HG03060 (cell line): Measurements from ENCODE around the gene SEPHS1.
"Not testable (repeated sequence)": the region's sequence is repeated elsewhere in the genome, so short reads cannot be mapped to it uniquely, and the experiment has no call there.

Experiments
- ATAC-seq: cut with Tn5 transposase; IDR thresholded peaks from one replicate; pipeline ENCODE4 v1.9.1; 2021; ENCODE audit warnings: low read depth, moderate number of reproducible peaks; ENCODE audit not compliant: unreplicated experiment

The SEPHS1 gene, protein sequence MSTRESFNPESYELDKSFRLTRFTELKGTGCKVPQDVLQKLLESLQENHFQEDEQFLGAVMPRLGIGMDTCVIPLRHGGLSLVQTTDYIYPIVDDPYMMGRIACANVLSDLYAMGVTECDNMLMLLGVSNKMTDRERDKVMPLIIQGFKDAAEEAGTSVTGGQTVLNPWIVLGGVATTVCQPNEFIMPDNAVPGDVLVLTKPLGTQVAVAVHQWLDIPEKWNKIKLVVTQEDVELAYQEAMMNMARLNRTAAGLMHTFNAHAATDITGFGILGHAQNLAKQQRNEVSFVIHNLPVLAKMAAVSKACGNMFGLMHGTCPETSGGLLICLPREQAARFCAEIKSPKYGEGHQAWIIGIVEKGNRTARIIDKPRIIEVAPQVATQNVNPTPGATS

DNA sequence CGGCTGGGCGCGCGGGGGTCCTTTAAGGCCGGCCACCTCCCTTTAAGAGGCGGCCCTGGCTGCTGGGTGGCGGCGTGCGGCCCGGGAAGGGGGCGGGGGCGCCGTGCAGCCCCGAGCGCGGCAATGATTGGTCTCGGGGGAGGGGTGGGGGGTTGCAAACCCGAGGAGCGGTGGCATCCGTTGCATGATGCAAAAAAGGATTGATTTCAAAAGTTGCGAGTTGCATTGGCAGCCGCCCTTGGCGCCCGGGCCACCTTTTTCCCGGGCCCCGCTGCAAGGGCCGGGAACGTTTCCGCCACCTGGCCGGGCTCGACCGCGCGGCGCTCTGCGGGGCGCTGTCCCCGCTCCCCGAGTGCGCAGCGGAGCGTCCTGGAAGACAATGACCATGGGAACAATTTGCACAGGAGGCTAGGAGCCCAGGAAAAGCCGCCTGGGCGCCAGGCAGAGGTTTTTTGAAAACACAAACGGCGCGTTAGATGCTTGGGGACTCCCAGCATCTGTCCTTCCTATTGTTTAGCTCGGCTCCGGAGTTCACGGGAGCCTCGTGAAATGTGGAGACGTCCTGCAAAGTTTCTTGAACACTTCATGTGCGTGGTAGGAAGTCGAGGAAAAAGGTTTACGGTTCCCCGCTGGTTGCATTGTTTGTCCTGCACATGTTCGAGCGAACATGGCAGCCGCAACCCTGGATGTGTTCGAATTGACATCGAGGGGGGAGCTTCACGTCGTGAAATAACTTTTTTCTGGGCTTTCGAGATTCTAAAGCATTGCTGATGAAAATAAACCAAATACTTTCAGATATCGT is at the start of gene SEPHS1:
Gene SEPHS1, minus strand, starts transcription at position 78 of the 802 bp plus-strand sequence. CDS start 3,343 bp downstream, outside the sequence.
- ATAC-seq = no peak

DNA sequence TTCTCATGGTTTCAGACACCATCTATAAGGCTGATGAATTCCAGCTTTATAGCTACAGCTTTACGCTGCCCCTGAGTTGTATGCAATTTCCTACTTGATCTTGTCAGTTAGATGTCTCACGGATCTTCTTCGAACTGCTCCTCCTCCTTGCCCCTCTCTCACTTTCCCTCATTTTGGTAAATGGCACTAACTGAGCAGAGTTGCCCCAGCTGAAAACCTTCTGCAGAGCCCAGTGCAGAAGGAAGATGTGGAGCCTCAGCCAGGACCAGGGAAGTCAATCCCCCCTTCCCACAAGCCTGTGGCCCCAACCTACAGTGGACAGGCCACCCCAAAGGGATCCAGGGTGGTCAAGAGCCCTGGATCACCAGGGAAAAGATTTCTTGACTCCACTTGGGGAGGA is 49.0 kb upstream of the SEPHS1 start:
- ATAC-seq = no peak

DNA sequence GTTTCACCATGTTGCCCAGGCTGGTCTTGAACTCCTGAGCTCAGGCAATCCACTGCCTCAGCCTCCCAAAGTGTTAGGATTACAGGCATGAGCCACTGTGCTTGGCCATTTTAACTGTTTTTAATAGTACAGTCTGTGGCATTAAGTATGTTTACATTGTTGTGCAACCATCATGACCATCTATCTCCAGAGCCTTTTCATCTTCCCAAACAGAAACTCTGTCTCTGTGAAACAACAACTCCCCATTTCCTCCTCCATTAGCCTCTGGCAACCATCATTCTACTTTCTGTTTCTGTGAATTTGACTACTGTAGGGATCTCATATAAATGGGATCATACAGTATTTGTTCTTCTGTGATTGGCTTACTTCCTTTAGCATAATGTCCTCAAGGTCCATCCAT is 48.3 kb upstream of the SEPHS1 start:
- no peak for ATAC-seq

DNA sequence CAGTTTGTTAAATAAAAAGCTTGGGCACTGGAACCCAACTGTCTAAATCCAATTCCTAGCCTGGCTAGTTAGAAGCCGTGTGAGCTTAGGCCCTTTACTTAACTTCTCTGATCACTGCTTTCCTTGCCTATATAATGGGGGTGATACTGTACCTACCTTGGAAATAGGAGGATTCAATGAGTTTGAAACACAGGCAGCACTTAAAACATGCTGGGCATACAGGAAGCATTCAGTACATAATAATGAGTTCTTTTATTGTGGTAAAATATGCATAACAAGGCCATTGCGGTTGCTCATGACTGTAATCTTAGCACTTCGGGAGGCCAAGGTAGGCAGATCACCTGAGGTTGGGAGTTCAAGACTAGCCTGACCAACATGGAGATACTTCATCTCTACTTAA is 47.4 kb upstream of the SEPHS1 start:
- ATAC-seq = no peak

DNA sequence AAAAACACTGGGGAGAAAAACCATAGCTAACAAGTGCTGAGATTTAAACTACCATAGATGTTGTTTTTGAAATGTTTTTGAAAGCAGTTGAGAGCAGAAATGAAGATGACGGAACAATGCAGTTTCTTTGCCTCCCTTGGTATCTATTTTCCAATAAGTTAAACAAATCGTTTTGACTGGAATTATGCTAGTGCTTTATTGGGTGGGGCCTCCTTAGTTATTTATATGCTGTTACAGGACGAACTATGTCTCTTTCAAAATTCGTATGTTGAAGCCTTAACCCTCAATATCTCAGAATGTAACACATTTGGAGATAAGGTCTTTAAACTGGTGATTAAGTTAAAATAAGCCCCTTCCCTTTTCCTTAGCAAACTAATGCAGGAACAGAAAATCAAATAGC is 45.5 kb upstream of the SEPHS1 start:
- no peak for ATAC-seq

DNA sequence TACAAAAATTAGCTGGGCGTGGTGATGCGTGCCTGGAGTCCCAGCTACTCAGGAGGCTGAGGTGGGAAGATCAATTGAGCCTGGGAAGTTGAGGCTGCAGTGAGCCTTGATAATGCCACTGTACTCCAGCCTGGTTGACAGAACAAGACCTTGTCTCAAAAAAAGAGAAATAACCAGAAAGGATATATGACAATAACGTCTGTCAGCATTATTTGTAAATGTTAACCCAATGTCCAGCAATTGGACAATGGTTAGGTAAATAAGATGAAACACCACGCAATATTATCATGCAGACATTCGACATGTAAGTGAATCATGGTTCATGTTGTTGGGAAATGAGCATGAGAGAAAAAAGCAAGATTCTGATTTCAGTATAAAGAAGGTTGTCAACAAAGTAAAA is 44.6 kb upstream of the SEPHS1 start:
- ATAC-seq = no peak

DNA sequence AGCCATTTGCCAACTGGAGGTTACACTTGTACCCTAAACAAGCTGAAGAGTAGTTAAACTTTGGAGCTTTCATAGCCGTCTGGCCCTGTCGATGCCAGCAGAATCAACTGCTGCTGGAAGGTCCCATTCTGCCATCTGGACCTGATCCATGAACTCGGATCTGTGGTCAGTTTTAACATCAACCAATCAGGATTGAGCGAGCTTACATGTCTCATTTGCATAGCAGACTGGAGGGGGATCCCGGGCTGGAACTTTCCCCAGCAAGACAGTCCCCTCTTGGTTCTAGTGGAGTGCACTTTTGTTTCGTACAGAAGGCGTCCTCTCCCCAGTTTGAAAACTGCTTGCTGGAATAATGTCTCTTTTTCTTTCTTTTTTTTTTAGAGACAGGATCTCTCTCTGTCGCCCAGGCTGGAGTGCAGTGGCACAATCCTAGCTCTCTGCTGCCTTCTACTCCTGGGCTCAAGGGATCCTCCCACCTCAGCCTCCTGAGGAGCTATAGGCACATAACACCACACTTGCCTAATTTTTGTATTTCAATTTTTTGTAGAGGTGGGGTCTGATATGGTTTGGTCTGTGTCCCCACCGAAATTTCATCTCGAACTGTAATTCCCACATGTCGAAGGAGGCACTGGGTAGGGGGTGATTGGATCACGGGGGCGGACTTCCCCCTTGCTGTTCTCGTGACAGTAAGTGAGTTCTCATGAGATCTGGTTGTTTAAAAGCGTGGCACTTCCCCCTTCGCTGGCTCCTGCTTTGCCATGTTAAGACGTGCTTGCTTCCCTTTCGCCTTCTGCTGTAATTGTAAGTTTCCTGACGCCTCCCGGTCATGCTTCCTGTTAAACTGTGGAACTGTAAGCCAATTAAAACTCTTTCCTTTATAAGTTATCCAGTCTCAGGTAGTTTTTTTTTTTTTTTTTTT is 42.8 kb upstream of the SEPHS1 start:
- no peak for ATAC-seq

DNA sequence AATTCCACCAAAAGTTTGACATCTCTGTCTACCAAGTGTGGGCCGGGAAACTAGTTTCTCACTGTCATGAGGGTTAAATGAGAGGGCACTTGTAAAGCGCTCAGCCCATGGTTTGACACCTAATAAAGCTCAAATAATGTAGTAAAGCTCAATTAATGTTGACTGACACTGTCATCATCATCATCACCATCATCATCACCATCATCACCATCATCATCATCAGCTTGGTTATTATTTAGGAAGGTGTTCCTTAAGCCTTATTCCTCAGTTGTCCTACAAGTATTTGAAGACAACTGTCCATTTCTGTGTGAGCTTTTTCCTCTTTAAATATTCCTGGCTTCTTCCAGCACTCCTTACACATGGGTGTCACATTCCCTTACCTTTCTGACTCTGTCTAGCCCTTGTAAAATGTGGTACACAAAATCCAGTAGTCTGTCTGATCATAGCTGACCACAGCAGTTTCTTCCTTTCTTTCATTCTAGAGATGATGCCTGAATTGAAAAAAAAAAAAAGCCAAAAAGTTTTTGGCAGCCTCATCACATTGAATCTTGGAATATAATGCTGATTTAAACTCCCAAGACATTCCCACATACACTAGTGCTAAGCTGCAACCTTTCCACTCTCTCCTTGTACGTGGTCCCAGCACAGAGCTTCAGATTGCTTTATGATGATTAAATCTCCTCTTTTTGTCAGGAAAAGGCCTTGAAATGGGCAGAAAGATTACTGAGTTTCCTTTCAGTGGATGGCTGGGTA is 40.6 kb upstream of the SEPHS1 start:
- no peak for ATAC-seq

DNA sequence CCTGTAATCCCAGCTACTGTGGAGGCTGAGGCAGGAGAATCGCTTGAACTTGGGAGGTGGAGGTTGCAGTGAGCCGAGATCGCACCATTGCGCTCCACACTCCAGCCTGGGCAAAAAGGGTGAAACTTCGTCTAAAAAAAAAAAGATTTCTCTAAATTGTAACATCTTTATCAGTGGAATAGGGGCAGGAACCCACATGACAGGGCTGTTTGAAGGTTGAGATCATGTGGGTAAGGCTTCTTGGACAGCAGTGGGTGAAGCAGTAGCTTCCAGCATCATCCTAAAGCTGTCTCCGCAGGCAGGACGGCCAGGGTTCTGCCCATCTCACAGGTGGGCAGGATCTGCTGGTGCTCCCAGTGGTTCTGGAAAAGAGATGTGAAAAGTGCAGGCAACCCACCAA is 37.9 kb upstream of the SEPHS1 start:
- no peak for ATAC-seq

DNA sequence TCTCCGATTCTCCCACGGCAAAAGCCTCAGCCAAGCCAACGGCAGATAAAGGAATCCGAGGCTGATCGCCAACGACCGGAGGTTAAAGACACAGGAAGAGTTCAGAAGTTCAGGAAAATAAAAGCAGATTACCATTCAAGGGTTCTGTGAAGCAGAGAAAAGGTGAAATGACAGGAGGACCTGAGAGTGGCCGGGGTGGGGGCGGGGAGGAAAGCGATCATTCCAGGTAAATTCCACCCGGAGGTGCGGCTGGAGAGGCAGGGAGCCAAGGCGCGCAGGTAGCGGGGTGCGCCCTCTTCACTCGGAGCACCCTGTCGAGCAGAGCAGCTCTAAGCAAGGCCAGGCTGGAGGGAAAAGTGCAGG is 35.3 kb upstream of the SEPHS1 start:
- ATAC-seq = no peak

DNA sequence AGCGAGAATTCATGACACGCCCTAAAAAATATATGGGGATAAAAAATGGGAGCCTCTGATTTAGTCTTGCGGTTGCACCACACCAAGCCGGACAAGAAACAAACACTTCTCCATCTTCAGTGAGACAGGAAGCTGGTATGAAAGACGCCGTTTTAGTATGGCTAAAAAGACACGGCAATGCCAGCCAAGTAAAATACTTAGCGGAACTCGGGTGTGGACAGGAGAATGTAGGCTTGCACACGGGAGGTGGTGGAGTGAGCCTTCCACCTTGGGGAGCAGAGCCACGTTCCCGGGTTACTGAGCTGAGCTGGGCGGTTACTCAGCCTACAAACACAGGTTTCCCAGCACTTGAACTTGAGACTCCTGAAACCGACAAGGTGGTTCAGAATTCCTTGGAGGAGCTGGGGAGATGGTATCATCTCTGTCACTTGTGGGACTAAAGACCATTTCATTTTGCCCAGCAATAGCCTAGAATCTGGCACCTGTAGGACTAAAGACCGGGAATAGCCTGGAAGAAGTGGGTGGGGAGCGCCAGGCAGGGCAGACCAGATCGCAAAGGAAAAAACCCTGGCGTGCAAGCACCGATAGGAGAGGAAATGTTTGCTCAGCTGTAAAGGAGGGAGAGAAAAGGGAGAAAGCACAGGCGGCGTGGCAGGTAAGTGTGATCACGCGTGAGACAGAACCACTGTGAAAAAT is 34.8 kb upstream of the SEPHS1 start:
- ATAC-seq = no peak

DNA sequence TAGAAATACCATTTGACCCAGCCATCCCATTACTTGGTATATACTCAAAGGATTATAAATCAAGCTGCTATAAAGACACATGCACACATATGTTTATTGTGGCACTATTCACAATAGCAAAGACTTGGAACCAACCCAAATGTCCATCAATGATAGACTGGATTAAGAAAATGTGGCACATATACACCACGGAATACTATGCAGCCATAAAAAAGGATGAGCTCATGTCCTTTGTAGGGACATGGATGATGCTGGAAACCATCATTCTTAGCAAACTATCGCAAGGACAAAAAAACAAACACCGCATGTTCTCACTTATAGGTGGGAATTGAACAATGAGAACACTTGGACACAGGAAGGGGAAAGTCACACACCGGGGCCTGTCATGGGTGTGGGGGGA is 31.0 kb upstream of the SEPHS1 start:
- ATAC-seq = not testable (repeated sequence)

DNA sequence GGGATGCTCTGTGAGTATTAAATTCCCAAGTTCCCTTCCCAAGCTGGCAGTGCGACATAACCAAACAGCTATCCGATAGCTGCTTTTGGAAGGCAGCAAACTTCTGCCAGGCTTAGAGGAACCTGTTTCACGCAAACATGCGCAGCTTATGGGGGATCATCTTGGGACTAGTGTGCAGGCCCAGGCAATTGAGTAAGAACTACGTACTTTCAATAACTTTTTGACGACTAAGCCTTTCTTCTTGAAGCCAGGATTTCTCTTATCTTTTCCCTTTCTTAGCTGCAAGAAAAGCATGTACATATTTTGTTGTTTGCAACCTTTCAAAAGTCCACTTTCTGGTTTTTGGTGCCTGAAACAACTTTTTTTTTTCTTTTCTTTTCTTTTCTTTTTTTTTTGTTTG is 28.7 kb upstream of the SEPHS1 start:
- no peak for ATAC-seq

DNA sequence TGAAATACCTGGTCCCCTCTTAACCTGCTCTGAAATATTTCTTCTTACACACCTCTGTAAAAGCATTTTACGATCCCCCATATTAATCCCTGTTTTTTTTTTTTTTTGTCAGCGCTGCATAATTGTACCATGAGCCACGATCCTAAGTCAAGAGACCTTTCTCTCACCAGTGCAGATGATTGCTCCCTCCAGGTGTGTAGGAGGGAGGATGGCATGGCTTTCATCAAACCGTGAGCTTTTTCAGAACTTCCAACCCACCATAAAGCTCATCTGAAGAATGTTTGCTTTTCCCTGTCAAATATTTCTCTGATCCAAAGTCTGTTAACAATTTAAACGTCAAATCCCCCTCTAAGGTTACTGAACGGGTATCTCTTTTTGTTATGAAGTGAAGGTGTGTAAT is 28.2 kb upstream of the SEPHS1 start:
- ATAC-seq = no peak

DNA sequence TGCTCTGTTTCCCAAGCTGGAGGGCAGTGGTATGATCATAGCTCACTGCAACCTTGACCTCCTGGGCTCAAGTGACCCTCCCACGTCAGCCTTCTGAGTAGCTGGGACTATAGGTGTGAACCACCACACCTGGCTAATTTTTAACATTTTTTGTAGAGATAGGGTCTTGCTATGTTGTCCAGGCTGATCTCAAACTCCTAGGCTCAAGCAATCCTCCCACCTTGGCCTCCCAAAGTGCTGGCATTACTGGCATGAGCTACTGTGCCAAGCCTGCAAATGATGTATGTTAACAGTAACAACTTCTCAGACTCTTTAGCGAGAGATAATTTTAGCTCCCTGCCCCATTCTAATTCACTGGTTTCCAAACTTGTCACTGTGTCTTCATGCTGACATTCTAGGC is 27.7 kb upstream of the SEPHS1 start:
- ATAC-seq = no peak

DNA sequence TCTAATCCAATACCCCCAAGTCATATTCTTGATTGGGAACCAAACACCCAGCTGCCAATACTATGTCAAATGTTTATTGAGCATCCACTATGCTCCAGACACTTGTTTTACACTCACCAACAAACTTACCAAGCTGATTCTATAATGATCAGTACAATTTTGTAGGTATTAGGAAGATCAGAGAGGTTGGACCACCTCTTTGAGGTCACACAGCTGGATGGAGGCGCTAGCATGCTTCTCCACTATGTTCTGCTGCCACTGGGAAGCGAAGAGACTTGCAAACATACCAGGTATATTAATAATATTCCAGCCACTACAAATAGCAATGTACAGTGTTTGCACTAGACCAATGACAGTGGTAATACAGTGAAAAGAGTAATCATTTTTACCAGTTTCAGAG is 25.6 kb upstream of the SEPHS1 start:
- no peak for ATAC-seq

DNA sequence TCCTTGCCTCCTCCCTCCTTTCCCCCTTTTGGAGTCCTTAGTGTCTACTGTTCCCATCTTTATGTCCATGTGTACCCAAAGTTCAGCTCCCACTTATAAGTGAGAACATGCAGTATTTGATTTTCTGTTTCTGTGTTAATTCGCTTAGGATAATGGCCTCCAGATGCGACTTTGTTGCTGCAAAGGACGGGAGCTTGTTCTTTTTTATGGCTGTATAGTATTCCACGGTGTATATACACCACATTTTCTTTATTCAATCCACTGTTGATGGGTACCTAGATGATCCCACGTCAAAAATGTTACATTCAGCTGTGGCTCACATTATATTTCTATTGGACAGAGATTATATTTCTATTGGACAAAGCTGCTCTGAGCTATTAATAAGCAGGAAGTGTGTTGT is 24.4 kb upstream of the SEPHS1 start:
- no peak for ATAC-seq

DNA sequence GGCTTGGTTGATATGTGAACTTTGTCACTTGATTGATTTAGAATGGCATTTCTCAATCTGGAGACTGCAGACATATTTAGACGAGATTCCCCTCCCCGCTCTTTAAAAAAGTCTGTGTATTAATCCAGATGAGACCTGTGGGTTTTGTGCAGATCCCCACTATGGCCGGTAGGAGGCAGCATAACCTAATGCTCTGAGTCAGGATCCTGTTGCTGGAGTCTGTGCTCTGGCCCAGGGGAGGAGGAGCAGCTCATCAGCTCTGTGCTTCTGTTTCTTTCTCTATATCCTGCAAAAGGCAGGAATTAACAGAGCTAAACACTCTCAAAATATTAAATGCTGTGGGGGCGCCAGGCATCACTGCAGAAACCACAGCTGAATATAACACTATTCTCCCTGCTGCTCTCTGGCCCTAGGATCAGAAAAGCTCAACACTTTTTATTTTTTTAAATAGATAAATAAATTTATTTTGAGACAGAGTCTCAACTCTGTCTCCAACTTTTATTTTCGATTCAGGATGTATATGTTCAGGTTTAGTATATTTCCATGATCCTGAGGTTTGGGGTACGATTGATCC is 23.9 kb upstream of the SEPHS1 start:
- no peak for ATAC-seq

DNA sequence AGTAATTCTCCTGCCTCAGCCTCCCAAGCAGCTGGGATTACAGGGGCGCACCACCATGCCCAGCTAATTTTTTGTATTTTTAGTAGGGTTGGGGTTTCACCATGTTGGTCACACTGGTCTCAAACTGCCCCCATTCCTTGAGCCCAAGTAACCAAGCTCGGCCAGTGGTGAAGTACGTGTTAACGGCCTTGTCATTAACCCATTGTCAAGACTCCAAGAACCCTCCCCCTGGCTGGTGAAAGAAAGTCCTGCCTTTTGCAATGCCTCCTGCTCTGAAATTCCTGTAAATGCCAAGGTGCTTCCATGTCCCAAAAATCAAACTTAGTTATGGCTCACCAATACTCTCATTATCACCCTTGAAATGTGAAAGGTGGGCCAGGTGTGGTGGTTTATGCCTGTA is 18.8 kb upstream of the SEPHS1 start:
- ATAC-seq = no peak
